Esophagus muscularis mucosa (tissue), 4 donors: Measurements from ENCODE around the gene ARPC1B.

Source experiments
- CTCF ChIP-seq, 3 experiments: fragments of 200-600 bp in 2 of 3; fragments of 450-650 bp in 1 of 3; sonication (generic) in 2 of 3; IDR thresholded peaks; one replicate each; pipeline ENCODE4 v1.5.1; 2017 to 2019; ENCODE audit warnings: antibody characterized with exemption in 3 of 3, mild to moderate bottlenecking in 2 of 3, moderate library complexity in 1 of 3
- EP300 ChIP-seq: sonication (generic); formaldehyde crosslinking; IDR thresholded peaks from one replicate; pipeline ENCODE4 v1.6.1; 2017; ENCODE audit warnings: antibody characterized with exemption
- POLR2A ChIP-seq: fragments of 450-650 bp; IDR thresholded peaks from one replicate; pipeline ENCODE4 v1.6.1; 2017; ENCODE audit warnings: antibody characterized with exemption, moderate library complexity, mild to moderate bottlenecking, low read depth
- POLR2AphosphoS5 ChIP-seq, 2 donors: sonication (generic); formaldehyde crosslinking; IDR thresholded peaks; one replicate each; pipeline ENCODE4 v1.6.1; 2017; ENCODE audit warnings: antibody characterized with exemption in 2 of 2

GRCh38 chr7:99438573-99439480 lies 64.3 kb downstream of the ARPC1B start, which contains the start of the genes CPSF4 and PTCD1:
- peak; percentile 8 for TF ChIP-seq POLR2A
- TF ChIP-seq CTCF (IDR thresholded peaks at IDR 0.05): peak in 2 of 3 experiments; percentile 13 to 34
- TF ChIP-seq EP300: no peak
- TF ChIP-seq POLR2AphosphoS5 (IDR thresholded peaks at IDR 0.05): peak; percentile 80 to 95
